DND-41 (cell line): ENCODE results near the gene DLGAP1.

ENCODE experiments used
- ATAC-seq: fragments of 200-7000 bp; cut with Tn5 transposase; 3 replicates; pipeline ENCODE4 v1.9.1; 2021; ENCODE audit warnings: low read depth; ENCODE audit not compliant: insufficient read depth
- DNase-seq: peaks from one replicate; pipeline ENCODE4 v3.0.0-alpha.2; 2020
- H2AFZ ChIP-seq: 2 replicates; pipeline ENCODE4 v1.6.0; 2012; ENCODE audit warnings: low read depth, low read length
- H3K27ac ChIP-seq: 2 replicates; pipeline ENCODE4 v1.5.1; 2012; ENCODE audit warnings: low read length, inconsistent platforms
- H3K27me3 ChIP-seq: fragments of 200-600 bp; sonication (generic); 2 replicates; pipeline ENCODE4 v1.6.0; 2012; ENCODE audit warnings: low read length, mild to moderate bottlenecking, inconsistent platforms; ENCODE audit not compliant: insufficient read depth, poor library complexity
- H3K36me3 ChIP-seq: 2 replicates; pipeline ENCODE4 v1.5.1; 2012; ENCODE audit warnings: low read length, inconsistent platforms; ENCODE audit not compliant: insufficient read depth
- H3K4me1 ChIP-seq: 2 replicates; pipeline ENCODE4 v1.5.1; 2012; ENCODE audit warnings: mild to moderate bottlenecking, low read length; ENCODE audit not compliant: insufficient read depth
- H3K4me2 ChIP-seq: 2 replicates; pipeline ENCODE4 v1.6.0; 2012; ENCODE audit warnings: mild to moderate bottlenecking, moderate library complexity, low read length, inconsistent platforms; ENCODE audit not compliant: insufficient read depth
- H3K4me3 ChIP-seq, 2 experiments: fragments of 200-600 bp in 1 of 2; shearing (Covaris generic) in 1 of 2; 2 replicates each; pipeline ENCODE4 v1.5.1; 2012 to 2016; ENCODE audit warnings: inconsistent platforms in 2 of 2, low read length in 2 of 2, mild to moderate bottlenecking in 2 of 2, low read depth in 1 of 2, moderate library complexity in 1 of 2
- H3K79me2 ChIP-seq: 2 replicates; pipeline ENCODE4 v1.6.0; 2012; ENCODE audit warnings: low read length, inconsistent platforms; ENCODE audit not compliant: insufficient read depth
- H3K9ac ChIP-seq: 2 replicates; pipeline ENCODE4 v1.6.0; 2012; ENCODE audit warnings: low read depth, mild to moderate bottlenecking, inconsistent platforms, low read length, moderate library complexity
- H3K9me3 ChIP-seq: 2 replicates; pipeline ENCODE4 v1.5.1; 2012; ENCODE audit warnings: low read length, moderate library complexity, mild to moderate bottlenecking, inconsistent platforms; ENCODE audit not compliant: insufficient read depth, severe bottlenecking
- H4K20me1 ChIP-seq: 2 replicates; pipeline ENCODE4 v1.6.0; 2012; ENCODE audit warnings: low read length; ENCODE audit not compliant: insufficient read depth
- EZH2 ChIP-seq: IDR thresholded peaks from 3 replicates; pipeline ENCODE4 v1.6.1; 2012; ENCODE audit warnings: borderline replicate concordance, low read depth, mild to moderate bottlenecking, moderate library complexity, low read length, inconsistent platforms; ENCODE audit not compliant: severe bottlenecking
- TF ChIP-seq, protein P1 (sequence below): IDR thresholded peaks from 2 replicates; pipeline ENCODE4 v1.5.1; 2012; ENCODE audit warnings: borderline replicate concordance, low read length, moderate library complexity, mild to moderate bottlenecking; ENCODE audit not compliant: poor library complexity, severe bottlenecking; ENCODE audit errors: extremely low read depth

The DLGAP1 gene

DNA sequence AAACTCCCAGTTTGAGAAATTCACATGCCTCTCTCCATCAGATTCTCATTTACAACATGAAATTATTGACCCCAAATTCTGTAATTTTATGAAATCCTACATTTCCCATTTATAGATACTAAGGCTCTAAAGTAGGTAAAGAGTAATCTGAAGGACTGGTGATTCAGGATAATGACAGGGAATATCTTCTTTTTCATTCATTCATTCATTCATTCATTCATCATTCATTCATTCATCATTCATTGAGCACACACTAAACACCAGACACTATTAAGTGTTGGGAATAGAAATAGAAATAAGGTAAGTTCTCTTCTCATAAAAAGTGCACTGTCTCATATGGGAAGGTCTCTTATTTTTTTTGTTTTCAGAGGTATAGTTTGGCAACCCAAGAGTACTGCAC, 888.3 kb downstream of the DLGAP1 start:
- Histone ChIP-seq H3K36me3 (no peaks in the 10 kb centered on the region), H3K9me3 (no peaks in the 10 kb centered on the region), H3K27me3 (no peaks in the 10 kb centered on the region), H2AFZ (no peak overlapping the region), H3K4me1 (no peaks in the 10 kb centered on the region), H3K9ac (no peak overlapping the region), H3K79me2 (no peaks in the 10 kb centered on the region), H3K27ac (no peak overlapping the region), H4K20me1 (no peaks in the 10 kb centered on the region), H3K4me3 (no peak overlapping the region), H3K4me2 (no peak overlapping the region)
- DNase-seq (no peak), ATAC-seq (no peak)
- no peak for TF ChIP-seq EZH2
- TF ChIP-seq, protein P1, sequence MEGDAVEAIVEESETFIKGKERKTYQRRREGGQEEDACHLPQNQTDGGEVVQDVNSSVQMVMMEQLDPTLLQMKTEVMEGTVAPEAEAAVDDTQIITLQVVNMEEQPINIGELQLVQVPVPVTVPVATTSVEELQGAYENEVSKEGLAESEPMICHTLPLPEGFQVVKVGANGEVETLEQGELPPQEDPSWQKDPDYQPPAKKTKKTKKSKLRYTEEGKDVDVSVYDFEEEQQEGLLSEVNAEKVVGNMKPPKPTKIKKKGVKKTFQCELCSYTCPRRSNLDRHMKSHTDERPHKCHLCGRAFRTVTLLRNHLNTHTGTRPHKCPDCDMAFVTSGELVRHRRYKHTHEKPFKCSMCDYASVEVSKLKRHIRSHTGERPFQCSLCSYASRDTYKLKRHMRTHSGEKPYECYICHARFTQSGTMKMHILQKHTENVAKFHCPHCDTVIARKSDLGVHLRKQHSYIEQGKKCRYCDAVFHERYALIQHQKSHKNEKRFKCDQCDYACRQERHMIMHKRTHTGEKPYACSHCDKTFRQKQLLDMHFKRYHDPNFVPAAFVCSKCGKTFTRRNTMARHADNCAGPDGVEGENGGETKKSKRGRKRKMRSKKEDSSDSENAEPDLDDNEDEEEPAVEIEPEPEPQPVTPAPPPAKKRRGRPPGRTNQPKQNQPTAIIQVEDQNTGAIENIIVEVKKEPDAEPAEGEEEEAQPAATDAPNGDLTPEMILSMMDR, result no peak

DNA sequence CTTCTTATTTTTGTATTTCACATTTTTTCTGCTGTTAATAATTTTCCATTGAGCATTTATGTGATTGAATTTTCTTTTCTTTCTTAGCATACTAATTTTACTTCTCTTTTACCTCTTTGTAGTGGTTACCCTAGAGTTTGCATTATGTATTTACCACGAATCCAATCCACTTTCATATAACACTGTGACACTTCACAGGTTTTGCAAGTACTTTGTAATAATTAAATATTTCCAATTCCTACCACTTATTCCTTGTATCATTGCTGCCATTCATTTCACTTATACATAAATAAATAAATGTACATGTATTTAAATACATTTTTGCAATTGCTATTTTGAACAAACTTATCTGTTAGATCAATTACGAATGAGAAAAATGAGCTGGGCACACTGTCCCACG, 894.4 kb downstream of the DLGAP1 start:
- no peaks in the 10 kb centered on the region for H3K4me1 ChIP-seq
- H4K20me1 ChIP-seq, result no peaks in the 10 kb centered on the region
- DNase-seq (no peak), ATAC-seq (no peak)
- no peak overlapping the region for H3K4me3 ChIP-seq
- H3K9ac ChIP-seq, result no peak overlapping the region
- no peaks in the 10 kb centered on the region for H3K9me3 ChIP-seq
- TF ChIP-seq, protein P1, result no peak
- TF ChIP-seq EZH2, result no peak
- no peaks in the 10 kb centered on the region for H3K79me2 ChIP-seq
- no peak overlapping the region for H2AFZ ChIP-seq
- no peaks in the 10 kb centered on the region for H3K36me3 ChIP-seq
- no peak overlapping the region for H3K27ac ChIP-seq
- no peaks in the 10 kb centered on the region for H3K27me3 ChIP-seq
- no peak overlapping the region for H3K4me2 ChIP-seq

DNA sequence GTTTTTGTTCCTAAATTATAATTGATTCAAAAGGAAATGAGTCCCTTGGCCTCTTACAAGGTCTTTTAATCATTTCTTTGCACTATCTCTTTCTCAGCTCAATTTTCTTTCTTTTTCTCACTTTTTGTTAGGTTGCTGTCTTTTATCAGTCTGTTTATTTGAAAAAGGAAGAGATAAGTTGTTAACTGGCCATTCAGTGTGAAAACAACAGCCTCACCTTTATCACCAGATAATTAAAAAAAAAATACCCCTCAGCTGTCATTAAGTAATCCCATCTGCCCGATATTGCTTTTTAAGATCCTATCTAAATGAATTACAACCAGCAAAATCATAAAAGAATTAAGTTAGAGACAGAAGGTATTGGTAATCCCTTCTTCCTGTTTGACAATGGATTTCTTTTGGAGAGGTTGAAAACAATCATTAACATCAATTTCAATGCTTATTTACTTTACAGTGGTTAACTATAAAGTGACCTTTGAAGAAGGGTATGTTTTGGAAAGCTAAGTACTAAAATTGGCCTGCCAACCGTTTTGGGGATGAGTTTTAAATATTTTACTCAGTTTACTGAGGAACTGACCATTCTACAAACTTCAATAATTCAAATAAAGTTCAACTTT, 900.2 kb downstream of the DLGAP1 start:
- H3K79me2 ChIP-seq, result no peaks in the 10 kb centered on the region
- H3K4me3 ChIP-seq, result no peak overlapping the region

More for the DNA sequence above, 900.2 kb downstream of the DLGAP1 start:
- Histone ChIP-seq H3K27me3 (no peaks in the 10 kb centered on the region), H3K27ac (no peak overlapping the region), H3K36me3 (no peaks in the 10 kb centered on the region), H3K9ac (no peak overlapping the region), H3K4me1 (no peaks in the 10 kb centered on the region), H4K20me1 (no peaks in the 10 kb centered on the region), H3K9me3 (no peaks in the 10 kb centered on the region), H2AFZ (no peak overlapping the region), H3K4me2 (no peak overlapping the region)
- TF ChIP-seq EZH2, result no peak
- TF ChIP-seq, protein P1, result no peak
- no peak for ATAC-seq
- DNase-seq, result no peak
